ENCODE results near the gene STAM.

Gene STAM

GRCh38 chr10:17685233-17685840, 41.4 kb downstream of the STAM start:
- Histone ChIP-seq H3K36me3 (ENCODE audit: control insufficient read depth, insufficient read depth, low read length) (no peaks in the 10 kb centered on the region), H3K27me3 (ENCODE audit: control insufficient read depth, insufficient read depth, low read length) (no peaks in the 10 kb centered on the region), H3K4me3 (ENCODE audit: low read depth, low read length) (no peak overlapping the region), H3K4me1 (ENCODE audit: control insufficient read depth, insufficient read depth, low read length) (no peaks in the 10 kb centered on the region), H3K9ac (ENCODE audit: low read depth, low read length) (no peak overlapping the region), H3K9me3 (ENCODE audit: control insufficient read depth, insufficient read depth, low read length) (no peaks in the 10 kb centered on the region)

GRCh38 chr10:17687117-17687831, 43.3 kb downstream of the STAM start:
- Histone ChIP-seq H3K4me3 (ENCODE audit: low read depth, low read length) (no peak overlapping the region), H3K4me1 (ENCODE audit: control insufficient read depth, insufficient read depth, low read length) (no peaks in the 10 kb centered on the region), H3K9ac (ENCODE audit: low read depth, low read length) (no peak overlapping the region), H3K9me3 (ENCODE audit: control insufficient read depth, insufficient read depth, low read length) (no peaks in the 10 kb centered on the region), H3K36me3 (ENCODE audit: control insufficient read depth, insufficient read depth, low read length) (no peaks in the 10 kb centered on the region), H3K27me3 (ENCODE audit: control insufficient read depth, insufficient read depth, low read length) (no peaks in the 10 kb centered on the region)

DNA sequence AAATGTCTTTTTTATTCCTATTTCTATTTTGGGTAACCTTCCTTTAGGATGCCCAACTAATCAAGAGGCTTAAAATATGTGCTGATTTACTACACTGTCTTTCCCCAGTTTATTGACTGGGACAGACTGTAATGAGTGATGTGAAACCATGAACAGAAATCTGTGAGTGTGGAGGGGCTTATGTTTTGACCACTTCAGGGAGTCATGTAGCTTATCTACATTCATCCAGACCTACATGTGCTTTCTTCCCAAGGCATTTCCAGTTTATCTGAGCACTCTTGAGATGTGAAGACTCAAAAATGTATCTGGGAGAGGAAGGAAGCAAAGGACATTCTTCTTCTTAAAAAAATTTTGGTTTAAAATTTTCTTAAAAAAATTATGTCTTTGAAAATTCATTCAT, 45.2 kb downstream of the STAM start:
- no peaks in the 10 kb centered on the region for H3K36me3 ChIP-seq (ENCODE audit: control insufficient read depth, insufficient read depth, low read length)
- no peak overlapping the region for H3K4me3 ChIP-seq (ENCODE audit: low read depth, low read length)
- H3K9me3 ChIP-seq (ENCODE audit: control insufficient read depth, insufficient read depth, low read length): no peaks in the 10 kb centered on the region
- H3K9ac ChIP-seq (ENCODE audit: low read depth, low read length): no peak overlapping the region
- no peaks in the 10 kb centered on the region for H3K27me3 ChIP-seq (ENCODE audit: control insufficient read depth, insufficient read depth, low read length)
- H3K4me1 ChIP-seq (ENCODE audit: control insufficient read depth, insufficient read depth, low read length): no peaks in the 10 kb centered on the region

DNA sequence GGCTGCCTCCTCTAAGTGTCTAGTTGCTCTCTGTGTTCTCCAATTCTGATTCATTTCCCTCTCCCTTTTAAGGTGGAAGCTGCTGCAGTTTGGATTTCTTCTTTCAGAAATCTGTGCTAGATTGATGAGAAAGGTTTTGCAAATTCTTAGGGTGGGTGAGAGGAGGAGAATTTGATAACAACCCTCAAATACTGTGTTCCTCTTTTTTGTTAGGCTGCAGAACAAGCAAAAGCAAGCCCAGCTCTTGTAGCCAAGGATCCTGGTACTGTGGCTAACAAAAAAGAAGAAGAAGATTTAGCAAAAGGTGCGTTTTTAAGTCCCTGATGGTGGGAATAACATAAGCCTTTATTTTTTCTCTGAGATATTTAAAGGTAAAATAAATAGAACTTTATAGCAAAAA, 49.1 kb downstream of the STAM start:
- H3K36me3 ChIP-seq (ENCODE audit: control insufficient read depth, insufficient read depth, low read length): no peaks in the 10 kb centered on the region
- no peak overlapping the region for H3K4me3 ChIP-seq (ENCODE audit: low read depth, low read length)

DNA sequence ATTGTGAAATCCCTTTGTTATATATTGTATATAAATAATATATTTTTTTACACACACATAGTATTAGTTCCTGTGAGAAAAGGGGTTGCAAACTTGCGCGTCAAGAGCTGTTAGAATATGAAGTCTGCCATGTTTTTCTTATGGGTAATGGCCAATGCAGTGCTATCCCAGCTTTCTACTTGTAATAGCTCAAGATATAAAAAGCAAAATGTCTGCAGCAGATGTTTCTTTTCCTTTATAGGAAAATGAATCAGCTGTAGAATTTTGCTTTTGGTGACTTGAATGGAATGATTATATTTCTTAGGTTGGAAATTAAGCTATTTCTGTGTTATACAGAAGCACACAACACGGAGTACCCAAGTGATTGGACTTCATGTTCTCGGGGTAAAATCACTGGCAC, 54.7 kb downstream of the STAM start:
- Histone ChIP-seq H3K4me1 (ENCODE audit: control insufficient read depth, insufficient read depth, low read length) (no peaks in the 10 kb centered on the region), H3K9ac (ENCODE audit: low read depth, low read length) (no peak overlapping the region), H3K27me3 (ENCODE audit: control insufficient read depth, insufficient read depth, low read length) (no peaks in the 10 kb centered on the region), H3K36me3 (ENCODE audit: control insufficient read depth, insufficient read depth, low read length) (no peaks in the 10 kb centered on the region), H3K9me3 (ENCODE audit: control insufficient read depth, insufficient read depth, low read length) (no peaks in the 10 kb centered on the region), H3K4me3 (ENCODE audit: low read depth, low read length) (no peak overlapping the region)

More for the DNA sequence above, 49.1 kb downstream of the STAM start:
- Histone ChIP-seq H3K9me3 (ENCODE audit: control insufficient read depth, insufficient read depth, low read length) (no peaks in the 10 kb centered on the region), H3K4me1 (ENCODE audit: control insufficient read depth, insufficient read depth, low read length) (no peaks in the 10 kb centered on the region), H3K27me3 (ENCODE audit: control insufficient read depth, insufficient read depth, low read length) (no peaks in the 10 kb centered on the region), H3K9ac (ENCODE audit: low read depth, low read length) (no peak overlapping the region)

DNA sequence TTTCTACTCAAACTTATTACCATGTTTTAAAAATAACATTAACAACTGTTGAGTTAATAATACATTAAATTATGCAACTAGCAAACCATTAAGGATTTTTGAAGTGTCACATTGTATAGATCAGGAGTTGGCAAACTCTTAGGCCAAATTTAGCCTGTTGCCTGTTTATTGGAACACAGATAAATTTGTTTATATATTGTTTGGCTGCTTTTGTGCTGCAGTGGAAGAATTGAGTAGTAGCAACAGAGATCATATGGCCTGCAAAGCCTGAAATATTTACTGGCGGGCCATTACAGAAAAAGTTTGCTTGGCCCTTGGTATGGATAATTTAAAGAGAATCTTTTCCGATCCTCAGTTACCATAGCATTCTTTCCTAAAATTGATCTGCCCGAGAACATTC, 57.4 kb downstream of the STAM start:
- Histone ChIP-seq H3K9ac (ENCODE audit: low read depth, low read length) (no peak overlapping the region), H3K36me3 (ENCODE audit: control insufficient read depth, insufficient read depth, low read length) (no peaks in the 10 kb centered on the region), H3K9me3 (ENCODE audit: control insufficient read depth, insufficient read depth, low read length) (no peaks in the 10 kb centered on the region), H3K27me3 (ENCODE audit: control insufficient read depth, insufficient read depth, low read length) (no peaks in the 10 kb centered on the region), H3K4me3 (ENCODE audit: low read depth, low read length) (no peak overlapping the region), H3K4me1 (ENCODE audit: control insufficient read depth, insufficient read depth, low read length) (no peaks in the 10 kb centered on the region)

DNA sequence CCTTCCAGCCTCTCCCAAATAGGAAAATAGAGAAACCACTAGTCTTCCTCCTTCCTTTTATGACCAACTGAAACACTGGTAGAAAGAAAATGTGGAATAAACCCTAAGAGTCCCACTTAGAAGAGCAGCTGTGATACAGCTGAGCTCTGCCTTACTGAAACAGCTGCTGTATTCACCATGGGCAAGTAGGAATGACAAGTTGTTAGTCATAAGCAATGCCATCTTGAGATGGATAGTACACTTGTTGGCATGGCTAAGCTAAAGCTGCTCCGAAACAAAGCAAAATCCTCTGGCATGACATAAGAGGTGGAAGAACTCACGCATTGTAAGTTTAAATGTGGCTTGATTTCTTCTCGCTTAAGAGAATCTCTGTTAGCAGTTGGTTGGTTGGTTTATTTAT, 59.8 kb downstream of the STAM start:
- no peaks in the 10 kb centered on the region for H3K4me1 ChIP-seq (ENCODE audit: control insufficient read depth, insufficient read depth, low read length)
- no peaks in the 10 kb centered on the region for H3K27me3 ChIP-seq (ENCODE audit: control insufficient read depth, insufficient read depth, low read length)
- no peaks in the 10 kb centered on the region for H3K9me3 ChIP-seq (ENCODE audit: control insufficient read depth, insufficient read depth, low read length)
- no peaks in the 10 kb centered on the region for H3K36me3 ChIP-seq (ENCODE audit: control insufficient read depth, insufficient read depth, low read length)
- no peak overlapping the region for H3K4me3 ChIP-seq (ENCODE audit: low read depth, low read length)
- H3K9ac ChIP-seq (ENCODE audit: low read depth, low read length): no peak overlapping the region

GRCh38 chr10:17708821-17709220, 64.9 kb downstream of the STAM start:
- H3K36me3 ChIP-seq (ENCODE audit: control insufficient read depth, insufficient read depth, low read length): peaks cover 3% of the 10 kb centered on the region
- H3K27me3 ChIP-seq (ENCODE audit: control insufficient read depth, insufficient read depth, low read length): no peaks in the 10 kb centered on the region
- no peak overlapping the region for H3K9ac ChIP-seq (ENCODE audit: low read depth, low read length)
- H3K9me3 ChIP-seq (ENCODE audit: control insufficient read depth, insufficient read depth, low read length): no peaks in the 10 kb centered on the region
- no peaks in the 10 kb centered on the region for H3K4me1 ChIP-seq (ENCODE audit: control insufficient read depth, insufficient read depth, low read length)
- no peak overlapping the region for H3K4me3 ChIP-seq (ENCODE audit: low read depth, low read length)

DNA sequence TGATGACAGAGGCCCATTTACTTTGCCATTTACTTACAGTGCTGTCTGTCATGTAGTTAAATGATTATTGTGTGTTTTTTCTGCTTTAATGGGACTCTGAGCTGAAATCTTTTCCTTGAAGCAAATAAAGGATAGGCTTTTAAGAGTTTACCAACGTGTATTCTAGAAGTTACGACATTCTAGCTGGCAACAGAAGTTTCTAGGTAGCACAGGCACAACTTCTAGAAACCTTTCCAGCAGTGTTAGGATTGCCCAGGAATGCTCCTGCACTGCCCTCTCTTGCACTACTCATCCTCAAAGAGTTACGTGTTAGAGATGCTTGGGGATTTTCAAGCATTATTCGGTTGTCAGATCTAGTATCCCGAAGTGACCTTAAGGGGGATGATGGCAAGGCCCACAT, 65.5 kb downstream of the STAM start:
- H3K36me3 ChIP-seq (ENCODE audit: control insufficient read depth, insufficient read depth, low read length): peaks cover 7% of the 10 kb centered on the region
- no peak overlapping the region for H3K4me3 ChIP-seq (ENCODE audit: low read depth, low read length)
- H3K9ac ChIP-seq (ENCODE audit: low read depth, low read length): no peak overlapping the region

GRCh38 chr10:17710181-17710580, 66.2 kb downstream of the STAM start:
- no peak overlapping the region for H3K4me3 ChIP-seq (ENCODE audit: low read depth, low read length)
- H3K4me1 ChIP-seq (ENCODE audit: control insufficient read depth, insufficient read depth, low read length): no peaks in the 10 kb centered on the region
- H3K36me3 ChIP-seq (ENCODE audit: control insufficient read depth, insufficient read depth, low read length): peaks cover 11% of the 10 kb centered on the region
- no peaks in the 10 kb centered on the region for H3K9me3 ChIP-seq (ENCODE audit: control insufficient read depth, insufficient read depth, low read length)
- H3K27me3 ChIP-seq (ENCODE audit: control insufficient read depth, insufficient read depth, low read length): no peaks in the 10 kb centered on the region
- no peak overlapping the region for H3K9ac ChIP-seq (ENCODE audit: low read depth, low read length)

More for the DNA sequence above, 65.5 kb downstream of the STAM start:
- Histone ChIP-seq H3K4me1 (ENCODE audit: control insufficient read depth, insufficient read depth, low read length) (no peaks in the 10 kb centered on the region), H3K27me3 (ENCODE audit: control insufficient read depth, insufficient read depth, low read length) (no peaks in the 10 kb centered on the region), H3K9me3 (ENCODE audit: control insufficient read depth, insufficient read depth, low read length) (no peaks in the 10 kb centered on the region)

DNA sequence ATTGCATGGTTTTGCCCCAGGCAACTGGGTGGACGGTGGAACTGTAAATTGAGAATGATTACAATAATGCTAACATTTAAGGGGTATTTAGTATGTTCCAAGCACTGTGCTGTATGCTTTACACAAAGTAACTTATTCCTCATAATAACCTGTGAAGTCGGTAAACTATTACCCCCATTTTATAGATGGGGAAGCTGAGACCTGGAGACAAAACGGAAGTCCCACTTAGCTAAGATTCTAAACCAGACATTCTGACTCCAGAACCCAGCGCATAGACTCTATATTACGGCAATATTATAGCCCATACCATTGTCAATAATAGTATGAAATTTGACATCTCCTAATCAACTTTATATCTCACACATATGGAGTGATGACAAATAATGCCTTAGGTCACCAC, 68.1 kb downstream of the STAM start:
- no peaks in the 10 kb centered on the region for H3K27me3 ChIP-seq (ENCODE audit: control insufficient read depth, insufficient read depth, low read length)
- no peak overlapping the region for H3K9ac ChIP-seq (ENCODE audit: low read depth, low read length)
- no peaks in the 10 kb centered on the region for H3K9me3 ChIP-seq (ENCODE audit: control insufficient read depth, insufficient read depth, low read length)
- no peak overlapping the region for H3K4me3 ChIP-seq (ENCODE audit: low read depth, low read length)
- H3K4me1 ChIP-seq (ENCODE audit: control insufficient read depth, insufficient read depth, low read length): no peaks in the 10 kb centered on the region
- peaks cover 11% of the 10 kb centered on the region for H3K36me3 ChIP-seq (ENCODE audit: control insufficient read depth, insufficient read depth, low read length)

DNA sequence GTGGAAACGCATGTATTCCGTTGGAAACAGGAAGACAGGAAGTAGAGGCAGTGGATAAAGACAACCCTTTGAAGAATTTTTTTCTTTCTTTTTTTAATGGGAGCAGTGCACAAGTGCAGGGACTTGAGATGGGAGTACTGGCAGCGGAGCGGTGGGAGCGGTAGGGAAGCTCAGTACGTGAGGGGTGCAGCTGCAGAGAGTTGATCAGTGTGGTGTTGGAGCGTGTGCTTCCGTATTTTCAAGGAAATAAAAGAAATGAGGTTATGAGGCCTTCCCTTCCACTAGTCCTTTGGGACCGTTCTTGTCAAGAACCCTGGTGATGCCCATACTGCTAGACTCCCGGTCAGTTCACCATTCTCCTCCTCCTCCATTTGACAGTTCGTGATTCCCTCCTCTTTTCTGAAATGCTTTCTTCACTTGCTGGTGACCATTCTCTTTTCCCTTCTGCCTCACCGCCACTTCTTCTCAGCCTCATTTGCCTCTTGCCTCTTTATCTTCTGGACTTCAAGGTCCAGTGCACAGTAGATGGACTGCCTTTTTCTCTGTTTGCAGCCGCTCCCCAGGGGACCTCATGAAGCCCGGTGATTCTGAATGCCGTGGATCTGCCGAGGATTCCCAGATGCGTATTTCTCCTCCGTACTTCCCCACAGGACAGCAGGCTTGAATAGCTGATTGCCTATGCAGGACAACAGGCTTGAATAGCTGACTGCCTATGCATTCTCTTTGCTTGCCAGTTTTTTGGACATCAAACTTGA, 68.9 kb downstream of the STAM start:
- H3K4me3 ChIP-seq (ENCODE audit: low read depth, low read length): no peak overlapping the region
- no peaks in the 10 kb centered on the region for H3K9me3 ChIP-seq (ENCODE audit: control insufficient read depth, insufficient read depth, low read length)
- H3K27me3 ChIP-seq (ENCODE audit: control insufficient read depth, insufficient read depth, low read length): no peaks in the 10 kb centered on the region
- H3K36me3 ChIP-seq (ENCODE audit: control insufficient read depth, insufficient read depth, low read length): peaks cover 11% of the 10 kb centered on the region
- H3K9ac ChIP-seq (ENCODE audit: low read depth, low read length): no peak overlapping the region
- no peaks in the 10 kb centered on the region for H3K4me1 ChIP-seq (ENCODE audit: control insufficient read depth, insufficient read depth, low read length)
